GM20000 (cell line): ENCODE measurements around the gene BRIP1.
"Not testable (repeated sequence)": the region's sequence is repeated elsewhere in the genome, so short reads cannot be mapped to it uniquely, and the experiment has no call there.

Source experiments
- DNase-seq: peaks from one replicate; pipeline ENCODE4 v3.0.0; 2012; ENCODE audit warnings: low spot score
- CTCF ChIP-seq: IDR thresholded peaks from 2 replicates; pipeline ENCODE4 v1.5.1; 2012; ENCODE audit warnings: mild to moderate bottlenecking, control low read depth; ENCODE audit errors: extremely low read depth, missing control alignments

BRIP1 gene

GRCh38 chr17:61734466-61734865, 128.9 kb downstream of the BRIP1 start:
- no peak for TF ChIP-seq CTCF
- DNase-seq, result no peak

- no peak for DNase-seq
- no peak for TF ChIP-seq CTCF
Observed at GRCh38 chr17:61734012-61734411, 129.3 kb downstream of the BRIP1 start.

- TF ChIP-seq CTCF, result no peak
Observed at GRCh38 chr17:61733021-61733420, 130.3 kb downstream of the BRIP1 start.

GRCh38 chr17:61732169-61732568, 131.2 kb downstream of the BRIP1 start:
- no peak for TF ChIP-seq CTCF
- DNase-seq, result no peak

More at GRCh38 chr17:61733021-61733420, 130.3 kb downstream of the BRIP1 start:
- DNase-seq, result no peak

- no peak for TF ChIP-seq CTCF
- no peak for DNase-seq
Observed at GRCh38 chr17:61731330-61731729, 132.0 kb downstream of the BRIP1 start.

GRCh38 chr17:61729690-61730268, 133.5 kb downstream of the BRIP1 start:
- DNase-seq, result no peak

GRCh38 chr17:61728297-61728836, 135.0 kb downstream of the BRIP1 start:
- no peak for DNase-seq
- no peak for TF ChIP-seq CTCF

More at GRCh38 chr17:61729690-61730268, 133.5 kb downstream of the BRIP1 start:
- no peak for TF ChIP-seq CTCF

GRCh38 chr17:61727798-61728197, 135.5 kb downstream of the BRIP1 start:
- DNase-seq, result not testable (repeated sequence)
